ENCODE measurements around the gene CEPT1.

GRCh38 chr1:111191496-111191895 is 51.5 kb downstream of the CEPT1 start:
- TF ChIP-seq CTCF (conservative IDR thresholded peaks at IDR 0.05 in 1 of 2, IDR thresholded peaks at IDR 0.05 in 1 of 2; ENCODE audit: extremely low read depth in 1 of 2, insufficient read depth in 1 of 2, low read depth in 1 of 2, low read length in 2 of 2): no peak
- no peak for TF ChIP-seq EZH2 (IDR thresholded peaks at IDR 0.05; ENCODE audit: borderline replicate concordance, low read length)
